Chondrocyte (in vitro differentiated cells): ENCODE measurements around the gene NLN. TPM values are rescaled to one million over a fixed set of nuclear protein-coding genes. Genes with fewer than 3 reads are reported as not detected.

Source experiments
- DNase-seq: peaks from one replicate; pipeline ENCODE4 v3.0.0; 2021; ENCODE audit warnings: mixed read lengths, low spot score
- H3K27ac Mint-ChIP-seq: one replicate; pipeline ENCODE4 v1.8.0; 2021; ENCODE audit warnings: mild to moderate bottlenecking, moderate library complexity, mixed read lengths; ENCODE audit not compliant: unreplicated experiment
- H3K27me3 Mint-ChIP-seq: 2 replicates; pipeline ENCODE4 v1.8.0; 2021; ENCODE audit warnings: low read depth, mixed read lengths
- H3K36me3 Mint-ChIP-seq: 2 replicates; pipeline ENCODE4 v1.8.0; 2021; ENCODE audit warnings: low read depth, mixed read lengths
- H3K4me1 Mint-ChIP-seq: 2 replicates; pipeline ENCODE4 v1.8.0; 2021; ENCODE audit warnings: low read depth, mild to moderate bottlenecking, mixed read lengths
- H3K4me3 Mint-ChIP-seq: one replicate; pipeline ENCODE4 v1.8.0; 2021; ENCODE audit warnings: mild to moderate bottlenecking, moderate library complexity, mixed read lengths; ENCODE audit not compliant: unreplicated experiment
- H3K9me3 Mint-ChIP-seq: 2 replicates; pipeline ENCODE4 v1.8.0; 2021; ENCODE audit warnings: low read depth, mixed read lengths
- total RNA-seq: library from RNA; stranded (reverse); gene quantifications from 3 replicates; pipeline ENCODE4 v1.2.1, GENCODE V29; 2021
- TF ChIP-seq, protein P1 (sequence below): fragments of 200-600 bp; sonication (generic); IDR thresholded peaks from 2 replicates; pipeline ENCODE4 v1.5.0; 2021; ENCODE audit warnings: antibody characterized with exemption, mild to moderate bottlenecking, moderate library complexity

Gene NLN
- total RNA-seq, 1 donor from 2014 or later = 38.6 TPM

DNA sequence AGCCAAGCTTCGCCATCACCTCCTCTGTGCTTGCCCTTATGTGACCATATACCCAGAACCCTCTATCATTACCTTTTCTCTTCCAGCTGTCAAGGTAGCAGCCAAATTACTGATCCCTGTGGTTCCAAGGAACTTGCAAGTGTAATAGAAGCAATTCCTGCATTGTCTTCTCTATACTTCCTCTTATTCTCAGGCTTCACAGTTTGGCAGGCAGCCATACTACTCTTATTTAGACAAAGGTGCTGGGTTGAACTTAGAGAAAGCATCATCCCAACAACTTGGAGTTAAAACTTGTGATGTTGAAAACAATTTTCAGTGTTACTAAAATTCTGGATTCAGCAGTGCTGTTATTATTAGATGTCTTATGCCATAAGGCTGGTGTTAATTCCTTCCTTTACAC, 93.2 kb downstream of the NLN start:
- H3K36me3 Mint-ChIP-seq = peaks cover 38% of the 10 kb centered on the region
- no peaks in the 10 kb centered on the region for H3K9me3 Mint-ChIP-seq
- H3K27ac Mint-ChIP-seq = no peak overlapping the region
- no peaks in the 10 kb centered on the region for H3K27me3 Mint-ChIP-seq
- peaks cover 13% of the 10 kb centered on the region for H3K4me1 Mint-ChIP-seq
- no peak for DNase-seq
- H3K4me3 Mint-ChIP-seq = no peak overlapping the region
- TF ChIP-seq, protein P1, sequence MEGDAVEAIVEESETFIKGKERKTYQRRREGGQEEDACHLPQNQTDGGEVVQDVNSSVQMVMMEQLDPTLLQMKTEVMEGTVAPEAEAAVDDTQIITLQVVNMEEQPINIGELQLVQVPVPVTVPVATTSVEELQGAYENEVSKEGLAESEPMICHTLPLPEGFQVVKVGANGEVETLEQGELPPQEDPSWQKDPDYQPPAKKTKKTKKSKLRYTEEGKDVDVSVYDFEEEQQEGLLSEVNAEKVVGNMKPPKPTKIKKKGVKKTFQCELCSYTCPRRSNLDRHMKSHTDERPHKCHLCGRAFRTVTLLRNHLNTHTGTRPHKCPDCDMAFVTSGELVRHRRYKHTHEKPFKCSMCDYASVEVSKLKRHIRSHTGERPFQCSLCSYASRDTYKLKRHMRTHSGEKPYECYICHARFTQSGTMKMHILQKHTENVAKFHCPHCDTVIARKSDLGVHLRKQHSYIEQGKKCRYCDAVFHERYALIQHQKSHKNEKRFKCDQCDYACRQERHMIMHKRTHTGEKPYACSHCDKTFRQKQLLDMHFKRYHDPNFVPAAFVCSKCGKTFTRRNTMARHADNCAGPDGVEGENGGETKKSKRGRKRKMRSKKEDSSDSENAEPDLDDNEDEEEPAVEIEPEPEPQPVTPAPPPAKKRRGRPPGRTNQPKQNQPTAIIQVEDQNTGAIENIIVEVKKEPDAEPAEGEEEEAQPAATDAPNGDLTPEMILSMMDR = no peak

DNA sequence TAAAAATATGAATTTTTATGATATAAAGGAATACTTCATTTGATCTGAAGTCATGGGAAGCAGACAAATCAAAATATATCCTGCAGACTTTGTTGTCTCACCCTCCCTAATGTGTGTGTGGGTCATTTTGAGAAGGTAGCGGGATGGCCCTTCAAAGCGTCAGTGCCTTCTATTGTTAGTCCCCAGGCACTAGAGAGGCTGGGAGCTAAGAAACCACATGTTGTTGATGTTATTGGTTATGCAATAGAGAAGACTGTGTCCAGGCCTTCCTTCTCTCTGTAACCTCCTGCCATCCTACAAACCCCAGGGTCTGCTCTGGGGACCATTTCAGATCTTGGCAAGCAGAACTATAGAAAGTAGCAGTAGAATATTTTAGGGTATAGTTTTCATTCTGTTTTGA, 94.7 kb downstream of the NLN start:
- H3K9me3 Mint-ChIP-seq = no peaks in the 10 kb centered on the region
- no peaks in the 10 kb centered on the region for H3K27me3 Mint-ChIP-seq
- TF ChIP-seq, protein P1 = no peak
- H3K4me1 Mint-ChIP-seq = peaks cover 13% of the 10 kb centered on the region
- H3K27ac Mint-ChIP-seq = no peak overlapping the region
- H3K36me3 Mint-ChIP-seq = peaks cover 34% of the 10 kb centered on the region
- no peak overlapping the region for H3K4me3 Mint-ChIP-seq
- no peak for DNase-seq

DNA sequence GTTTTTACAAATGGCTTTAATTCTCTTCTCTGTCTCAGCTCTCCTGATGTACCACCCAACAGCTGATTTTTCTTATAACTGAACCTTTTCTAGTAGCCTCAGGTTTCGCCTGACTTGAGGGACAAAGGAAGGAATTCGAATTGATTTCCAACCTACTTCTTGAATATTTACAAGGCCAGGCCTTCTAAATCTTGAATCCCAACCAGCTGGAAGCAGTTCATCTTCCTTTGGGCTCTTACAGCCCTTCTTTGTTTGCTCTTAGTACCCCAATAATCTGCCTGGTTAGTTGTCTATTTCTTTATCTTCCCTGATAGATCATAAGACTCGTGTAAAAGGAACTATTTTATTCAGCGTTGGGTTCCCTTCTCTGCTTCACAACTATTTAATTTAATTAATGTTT, 95.9 kb downstream of the NLN start:
- H3K27ac Mint-ChIP-seq = no peak overlapping the region

GRCh38 chr5:65818592-65818991, 96.6 kb downstream of the NLN start:
- Mint-ChIP-seq H3K27me3 (no peaks in the 10 kb centered on the region), H3K36me3 (peaks cover 33% of the 10 kb centered on the region), H3K9me3 (no peaks in the 10 kb centered on the region), H3K4me1 (peaks cover 18% of the 10 kb centered on the region), H3K4me3 (no peak overlapping the region), H3K27ac (no peak overlapping the region)
- TF ChIP-seq, protein P1 = no peak
- DNase-seq = no peak

More for the DNA sequence above, 95.9 kb downstream of the NLN start:
- H3K4me3 Mint-ChIP-seq = no peak overlapping the region
- peaks cover 13% of the 10 kb centered on the region for H3K4me1 Mint-ChIP-seq
- no peaks in the 10 kb centered on the region for H3K9me3 Mint-ChIP-seq
- H3K36me3 Mint-ChIP-seq = peaks cover 35% of the 10 kb centered on the region
- TF ChIP-seq, protein P1 = no peak
- no peaks in the 10 kb centered on the region for H3K27me3 Mint-ChIP-seq
- DNase-seq = no peak

GRCh38 chr5:65819215-65819904, 97.4 kb downstream of the NLN start:
- DNase-seq = no peak
- Mint-ChIP-seq H3K27me3 (no peaks in the 10 kb centered on the region), H3K4me1 (peaks cover 21% of the 10 kb centered on the region), H3K9me3 (no peaks in the 10 kb centered on the region), H3K4me3 (no peak overlapping the region), H3K36me3 (peaks cover 30% of the 10 kb centered on the region), H3K27ac (peak overlapping the region; percentile 83)
- TF ChIP-seq, protein P1 = no peak
